HG02884 (cell line): ENCODE measurements around the gene CDC42SE2.
"Not testable (repeated sequence)": the region's sequence is repeated elsewhere in the genome, so short reads cannot be mapped to it uniquely, and the experiment has no call there.

Experiments used
- ATAC-seq: cut with Tn5 transposase; IDR thresholded peaks from one replicate; pipeline ENCODE4 v1.9.1; 2021; ENCODE audit warnings: mild to moderate bottlenecking, moderate library complexity; ENCODE audit not compliant: unreplicated experiment

The CDC42SE2 gene

GRCh38 chr5:131277875-131278740 lies 14.3 kb downstream of the CDC42SE2 start:
- no peak for ATAC-seq

GRCh38 chr5:131278741-131279124 lies 14.9 kb downstream of the CDC42SE2 start:
- ATAC-seq, result not testable (repeated sequence)

- ATAC-seq, result no peak
Observed at GRCh38 chr5:131279204-131279603, 15.4 kb downstream of the CDC42SE2 start.

GRCh38 chr5:131280417-131280816 lies 16.6 kb downstream of the CDC42SE2 start:
- ATAC-seq, result no peak

GRCh38 chr5:131281133-131281867 lies 17.4 kb downstream of the CDC42SE2 start:
- ATAC-seq, result peak; percentile 39

GRCh38 chr5:131281868-131282234 lies 18.0 kb downstream of the CDC42SE2 start:
- no peak for ATAC-seq

- no peak for ATAC-seq
Observed at GRCh38 chr5:131282235-131282634, 18.4 kb downstream of the CDC42SE2 start.

- peak; percentile 31 for ATAC-seq
Observed at GRCh38 chr5:131285703-131286399, 22.0 kb downstream of the CDC42SE2 start.

- ATAC-seq, result no peak
Observed at GRCh38 chr5:131286400-131286715, 22.5 kb downstream of the CDC42SE2 start.

GRCh38 chr5:131288328-131288727 lies 24.5 kb downstream of the CDC42SE2 start:
- no peak for ATAC-seq

- no peak for ATAC-seq
Observed at GRCh38 chr5:131289738-131290137, 25.9 kb downstream of the CDC42SE2 start.

GRCh38 chr5:131296213-131296672 lies 32.4 kb downstream of the CDC42SE2 start:
- no peak for ATAC-seq

GRCh38 chr5:131297886-131298285 lies 34.0 kb downstream of the CDC42SE2 start:
- ATAC-seq, result no peak

- ATAC-seq, result no peak
Observed at GRCh38 chr5:131299465-131299864, 35.6 kb downstream of the CDC42SE2 start.

- ATAC-seq, result no peak
Observed at GRCh38 chr5:131302506-131302905, 38.7 kb downstream of the CDC42SE2 start.

GRCh38 chr5:131303537-131303936 lies 39.7 kb downstream of the CDC42SE2 start:
- ATAC-seq, result no peak

- no peak for ATAC-seq
Observed at GRCh38 chr5:131304414-131304813, 40.6 kb downstream of the CDC42SE2 start.

- ATAC-seq, result no peak
Observed at GRCh38 chr5:131305138-131305689, 41.4 kb downstream of the CDC42SE2 start.

GRCh38 chr5:131305906-131306305 lies 42.1 kb downstream of the CDC42SE2 start:
- no peak for ATAC-seq

- not testable (repeated sequence) for ATAC-seq
Observed at GRCh38 chr5:131312235-131312772, 48.5 kb downstream of the CDC42SE2 start.

- ATAC-seq, result no peak
Observed at GRCh38 chr5:131316026-131316425, 52.2 kb downstream of the CDC42SE2 start.
